Measurements from ENCODE around the gene ATP8B3.

The ATP8B3 gene, protein sequence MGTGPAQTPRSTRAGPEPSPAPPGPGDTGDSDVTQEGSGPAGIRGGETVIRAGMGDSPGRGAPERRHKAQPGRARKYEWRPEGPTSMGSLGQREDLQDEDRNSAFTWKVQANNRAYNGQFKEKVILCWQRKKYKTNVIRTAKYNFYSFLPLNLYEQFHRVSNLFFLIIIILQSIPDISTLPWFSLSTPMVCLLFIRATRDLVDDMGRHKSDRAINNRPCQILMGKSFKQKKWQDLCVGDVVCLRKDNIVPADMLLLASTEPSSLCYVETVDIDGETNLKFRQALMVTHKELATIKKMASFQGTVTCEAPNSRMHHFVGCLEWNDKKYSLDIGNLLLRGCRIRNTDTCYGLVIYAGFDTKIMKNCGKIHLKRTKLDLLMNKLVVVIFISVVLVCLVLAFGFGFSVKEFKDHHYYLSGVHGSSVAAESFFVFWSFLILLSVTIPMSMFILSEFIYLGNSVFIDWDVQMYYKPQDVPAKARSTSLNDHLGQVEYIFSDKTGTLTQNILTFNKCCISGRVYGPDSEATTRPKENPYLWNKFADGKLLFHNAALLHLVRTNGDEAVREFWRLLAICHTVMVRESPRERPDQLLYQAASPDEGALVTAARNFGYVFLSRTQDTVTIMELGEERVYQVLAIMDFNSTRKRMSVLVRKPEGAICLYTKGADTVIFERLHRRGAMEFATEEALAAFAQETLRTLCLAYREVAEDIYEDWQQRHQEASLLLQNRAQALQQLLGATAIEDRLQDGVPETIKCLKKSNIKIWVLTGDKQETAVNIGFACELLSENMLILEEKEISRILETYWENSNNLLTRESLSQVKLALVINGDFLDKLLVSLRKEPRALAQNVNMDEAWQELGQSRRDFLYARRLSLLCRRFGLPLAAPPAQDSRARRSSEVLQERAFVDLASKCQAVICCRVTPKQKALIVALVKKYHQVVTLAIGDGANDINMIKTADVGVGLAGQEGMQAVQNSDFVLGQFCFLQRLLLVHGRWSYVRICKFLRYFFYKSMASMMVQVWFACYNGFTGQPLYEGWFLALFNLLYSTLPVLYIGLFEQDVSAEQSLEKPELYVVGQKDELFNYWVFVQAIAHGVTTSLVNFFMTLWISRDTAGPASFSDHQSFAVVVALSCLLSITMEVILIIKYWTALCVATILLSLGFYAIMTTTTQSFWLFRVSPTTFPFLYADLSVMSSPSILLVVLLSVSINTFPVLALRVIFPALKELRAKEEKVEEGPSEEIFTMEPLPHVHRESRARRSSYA (N-terminal part only)

DNA sequence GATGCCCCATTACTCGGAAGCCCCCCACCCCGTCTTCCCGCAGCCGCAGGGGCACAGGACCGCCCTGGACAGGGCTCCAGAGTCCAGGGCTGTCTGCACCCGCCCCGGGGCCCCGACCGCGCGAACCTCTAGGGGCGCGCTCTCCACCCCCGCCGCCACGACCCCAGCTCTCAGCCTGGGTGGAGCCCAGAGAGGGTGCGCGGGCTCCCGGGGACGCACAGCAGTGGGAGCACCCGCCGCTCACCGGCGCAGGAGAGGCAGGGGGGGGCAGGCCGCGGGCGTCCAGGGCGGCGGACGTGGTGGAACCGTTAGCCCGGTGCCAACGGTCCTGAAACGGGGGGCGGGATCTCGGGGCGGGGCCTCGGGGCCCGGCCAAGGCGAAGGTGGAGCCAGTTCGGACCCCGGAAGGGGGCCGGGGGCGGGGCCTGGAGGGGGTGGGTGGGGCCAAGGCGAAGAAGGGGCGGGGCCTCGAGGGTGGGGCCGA, at the start of gene ATP8B3:
TSS of gene ATP8B3 (minus strand) at position 335 of the 484 bp plus-strand sequence. CDS start 540 bp downstream, outside the sequence.
- peak within 1 kb of the TSS; percentile 64 for H3K4me3 ChIP-seq (ENCODE audit: low read depth, low read length)
- no peak for DNase-seq (ENCODE audit: low read depth)

DNA sequence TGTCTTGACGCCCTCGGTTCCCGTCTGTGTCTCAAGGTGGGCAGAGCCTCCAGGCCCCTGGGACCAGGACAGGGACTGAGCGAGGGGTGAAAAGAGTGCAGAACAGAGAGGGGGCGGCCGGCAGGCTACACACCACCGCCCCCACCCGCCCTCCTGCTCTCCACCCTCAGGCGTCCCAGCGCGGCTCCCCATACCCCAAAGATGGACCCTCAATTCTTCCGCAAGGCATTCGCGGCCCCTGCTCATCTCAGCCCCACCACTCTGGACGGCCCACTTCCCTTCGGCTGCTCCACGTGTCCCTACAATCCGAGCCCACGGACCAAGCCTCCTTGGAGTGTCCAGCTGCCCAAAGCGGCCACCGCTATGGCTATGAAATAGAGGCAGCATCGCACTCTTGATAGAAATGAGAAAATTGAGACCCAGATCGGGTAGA, 49.5 kb upstream of the ATP8B3 start:
- DNase-seq (ENCODE audit: low read depth), result no peak
- peak overlapping the region; percentile 87 for H3K4me3 ChIP-seq (ENCODE audit: low read depth, low read length)

DNA sequence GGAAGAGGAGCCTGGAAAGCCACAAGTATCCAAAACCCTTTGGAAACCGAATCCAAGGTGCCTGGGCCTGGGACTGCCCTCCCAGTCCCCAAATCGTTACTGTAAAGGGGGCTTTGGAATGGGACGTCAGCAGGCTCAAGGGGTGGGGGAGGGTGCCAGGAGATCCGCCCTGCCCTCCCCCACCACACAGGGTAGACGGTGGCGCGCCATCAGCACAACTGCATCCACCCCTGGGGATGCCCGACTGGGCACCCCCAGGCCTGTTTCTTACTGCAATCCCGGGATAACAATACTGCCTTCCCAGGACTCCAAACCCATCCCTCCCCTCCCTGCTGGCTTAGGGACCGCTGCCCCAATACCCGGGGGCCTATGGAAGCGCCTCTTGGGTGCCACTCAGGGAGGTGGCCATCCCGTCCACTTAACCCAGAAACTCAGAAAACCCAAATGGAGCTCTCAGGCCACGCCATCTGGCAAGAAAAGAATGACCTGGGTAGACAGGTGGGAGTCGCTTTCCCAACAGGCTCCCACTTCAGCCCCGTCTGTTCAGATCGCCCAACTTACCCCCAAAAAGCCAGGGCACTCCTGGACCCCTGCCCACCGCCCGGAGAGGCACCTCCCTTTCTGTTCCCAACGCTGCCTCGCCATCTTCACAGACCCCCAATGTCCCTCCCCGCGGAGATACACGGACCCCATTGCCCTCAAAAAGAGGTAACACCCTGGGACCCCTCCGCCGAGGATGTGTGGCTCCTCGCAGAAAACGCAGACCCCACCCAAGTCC, 48.9 kb upstream of the ATP8B3 start:
- H3K4me3 ChIP-seq (ENCODE audit: low read depth, low read length), result peak overlapping the region; percentile 87
- DNase-seq (ENCODE audit: low read depth), result no peak

DNA sequence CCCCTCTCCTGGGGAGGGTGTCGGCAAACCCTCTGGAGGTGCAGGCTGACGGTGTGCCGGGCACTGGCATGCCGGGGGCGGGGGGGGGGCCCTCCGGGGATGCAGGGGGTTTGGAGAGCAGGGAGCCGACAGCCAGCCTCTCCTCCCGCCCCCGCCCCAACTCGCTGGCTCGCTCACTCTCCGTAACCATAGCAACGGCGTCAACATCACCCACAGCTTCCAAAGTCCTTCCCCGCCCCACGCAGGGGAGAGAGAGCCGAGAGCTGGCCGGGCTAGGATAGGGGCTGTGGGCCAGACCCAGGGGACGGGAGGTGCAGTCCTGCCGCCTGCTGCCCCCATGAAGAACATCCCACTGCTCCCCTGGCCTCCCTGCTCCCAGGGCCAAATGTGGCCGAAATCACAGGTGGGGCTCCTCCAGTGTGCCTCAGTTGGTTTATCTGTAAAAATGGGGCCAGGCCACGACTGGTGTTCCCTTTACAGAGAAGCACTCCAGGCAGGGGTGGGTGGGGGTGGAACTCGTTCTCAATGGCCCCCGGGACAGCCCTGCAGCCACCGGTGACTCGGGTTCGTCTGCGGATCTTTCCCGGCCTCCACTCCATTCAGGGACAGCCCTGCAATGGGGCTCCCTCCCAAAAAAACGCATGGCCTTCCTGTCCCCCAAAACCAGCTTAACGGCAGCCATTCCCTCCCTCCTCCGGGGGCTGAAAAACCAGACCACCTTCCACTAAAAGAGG, 48.1 kb upstream of the ATP8B3 start:
- peak overlapping the region; percentile 87 for H3K4me3 ChIP-seq (ENCODE audit: low read depth, low read length)
- DNase-seq (ENCODE audit: low read depth), result no peak

DNA sequence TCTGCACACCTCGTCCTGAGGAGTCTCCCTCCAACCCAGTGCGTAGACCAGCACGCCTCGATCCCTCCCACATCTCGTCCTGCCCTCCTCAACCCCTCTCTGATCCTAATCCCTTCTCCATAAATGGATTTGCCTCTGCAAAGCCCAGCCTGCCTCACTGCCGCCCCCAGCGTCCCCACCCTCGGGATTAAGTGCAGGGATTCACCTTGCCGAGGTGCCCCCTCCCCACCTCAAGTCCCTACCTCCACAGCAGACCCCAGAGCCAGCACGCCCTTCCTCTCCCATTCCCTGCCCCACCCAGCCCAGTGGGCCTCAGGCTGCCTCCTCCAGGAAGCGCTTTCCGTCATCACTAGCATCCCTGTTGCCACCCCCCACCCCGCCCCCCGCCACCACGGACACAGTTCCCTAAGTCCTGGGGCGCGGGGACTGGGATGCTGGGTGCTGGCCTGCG, 47.3 kb upstream of the ATP8B3 start:
- H3K4me3 ChIP-seq (ENCODE audit: low read depth, low read length), result peak overlapping the region; percentile 87
- DNase-seq (ENCODE audit: low read depth), result no peak

DNA sequence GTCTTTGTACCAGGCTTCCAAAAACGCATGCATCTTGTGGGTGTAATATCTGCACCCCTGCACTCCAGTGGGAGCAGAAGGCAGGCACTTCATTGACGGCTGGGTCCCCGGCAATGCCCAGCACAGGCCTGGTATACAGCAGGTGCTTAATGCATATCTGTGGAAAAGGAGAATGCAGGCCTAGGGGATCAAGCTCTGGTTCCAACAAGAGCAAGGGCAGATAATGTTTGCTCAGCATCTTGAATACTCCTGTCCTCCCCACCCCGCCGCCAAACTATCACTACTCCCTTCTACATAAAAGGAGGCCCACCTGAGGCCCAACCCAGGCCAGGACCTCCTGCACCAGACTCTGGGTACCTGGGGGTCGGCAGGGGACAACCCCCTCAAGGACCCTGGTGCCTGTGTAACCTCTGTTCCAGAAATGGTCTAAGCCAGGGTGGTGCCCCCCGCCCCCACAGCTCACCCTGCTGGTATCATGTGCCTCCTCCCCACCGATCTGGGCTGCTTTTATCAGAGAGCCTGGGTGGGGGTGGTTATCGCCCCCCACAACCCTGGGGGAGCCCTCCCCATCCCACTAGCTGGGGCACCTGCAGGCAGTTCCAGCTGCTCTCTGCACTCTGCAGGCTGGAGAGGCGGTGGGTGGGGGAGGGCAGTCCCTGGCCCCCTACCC, 46.5 kb upstream of the ATP8B3 start:
- DNase-seq (ENCODE audit: low read depth), result no peak
- no peak overlapping the region for H3K4me3 ChIP-seq (ENCODE audit: low read depth, low read length)

DNA sequence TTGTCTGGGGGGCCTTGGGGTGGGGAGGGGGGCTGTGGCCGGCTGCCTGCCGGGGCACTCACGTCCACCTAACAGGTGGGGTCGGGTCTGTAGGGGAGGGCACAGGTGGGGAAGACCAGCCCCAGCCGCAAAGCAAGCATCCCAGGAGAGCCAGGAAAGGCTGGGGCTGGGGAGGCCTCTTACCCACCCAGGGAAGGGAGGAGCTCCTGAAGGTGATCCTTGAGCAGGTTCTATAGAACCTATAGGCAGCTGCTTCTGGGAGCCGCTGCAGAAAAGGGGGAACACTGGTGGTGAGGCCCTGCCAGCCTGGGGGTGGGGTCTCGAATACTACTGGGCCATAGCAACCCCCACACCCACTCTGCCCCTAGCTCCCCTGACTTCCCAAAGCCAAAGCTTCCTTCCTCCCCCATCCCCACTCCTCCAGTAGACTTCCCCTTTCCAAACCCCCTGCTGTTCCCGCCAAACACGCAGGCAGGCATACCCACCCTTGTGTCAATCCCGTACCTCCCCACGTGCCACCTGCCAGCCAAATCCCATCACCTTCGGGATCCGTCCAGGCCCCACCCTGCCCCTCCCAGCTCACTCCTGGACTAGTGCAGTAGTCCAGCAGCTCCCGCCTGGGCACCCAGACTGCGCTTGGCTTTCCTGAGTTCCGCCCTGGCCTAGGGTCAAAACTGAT, 45.7 kb upstream of the ATP8B3 start:
- no peak for DNase-seq (ENCODE audit: low read depth)
- peak overlapping the region; percentile 43 for H3K4me3 ChIP-seq (ENCODE audit: low read depth, low read length)

DNA sequence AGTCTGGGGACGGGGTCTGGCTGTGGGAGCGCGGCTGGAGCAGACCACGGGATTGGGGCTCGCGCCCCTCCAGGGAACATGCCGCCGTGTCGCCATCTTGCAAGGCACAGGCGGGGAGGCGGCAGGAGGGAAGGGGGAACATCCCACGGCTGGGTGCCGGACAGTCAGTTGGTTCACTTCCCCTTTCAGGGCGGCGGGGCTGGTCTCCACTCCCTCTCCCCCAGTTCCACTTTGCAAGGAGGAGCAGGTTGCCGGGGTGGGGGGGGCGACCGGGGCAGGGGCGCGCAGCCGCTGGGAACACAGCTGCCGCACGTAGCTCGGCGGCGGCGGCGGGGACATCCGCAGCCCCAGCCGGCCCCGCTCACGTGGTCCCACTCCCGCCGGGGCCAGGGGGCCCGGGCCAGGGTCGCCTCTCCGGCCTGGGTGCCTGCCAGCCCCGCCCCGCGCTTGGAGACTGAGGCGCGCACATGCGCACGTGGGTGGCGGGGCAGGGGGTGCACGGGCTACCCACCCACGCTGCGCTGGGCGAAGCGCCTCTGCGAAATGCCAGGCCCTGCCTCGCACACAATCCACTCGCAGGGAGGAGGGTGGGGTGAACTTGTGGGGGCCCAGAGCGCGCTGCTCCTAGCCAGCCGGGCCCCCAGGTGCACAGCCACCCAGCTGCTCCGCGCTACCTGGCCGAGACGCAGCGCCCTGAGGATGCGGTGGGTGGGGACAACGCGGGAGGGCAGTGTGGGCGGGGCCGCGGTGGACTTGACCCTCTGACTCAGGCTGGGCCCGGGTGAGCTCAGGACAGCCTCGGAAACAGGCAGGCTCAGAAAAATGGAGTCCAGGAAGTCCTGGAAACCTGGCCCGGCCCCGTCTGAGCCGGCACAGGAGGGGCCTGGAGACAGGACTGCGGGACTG, 44.9 kb upstream of the ATP8B3 start:
- no peak for DNase-seq (ENCODE audit: low read depth)
- peak overlapping the region; percentile 43 for H3K4me3 ChIP-seq (ENCODE audit: low read depth, low read length)

DNA sequence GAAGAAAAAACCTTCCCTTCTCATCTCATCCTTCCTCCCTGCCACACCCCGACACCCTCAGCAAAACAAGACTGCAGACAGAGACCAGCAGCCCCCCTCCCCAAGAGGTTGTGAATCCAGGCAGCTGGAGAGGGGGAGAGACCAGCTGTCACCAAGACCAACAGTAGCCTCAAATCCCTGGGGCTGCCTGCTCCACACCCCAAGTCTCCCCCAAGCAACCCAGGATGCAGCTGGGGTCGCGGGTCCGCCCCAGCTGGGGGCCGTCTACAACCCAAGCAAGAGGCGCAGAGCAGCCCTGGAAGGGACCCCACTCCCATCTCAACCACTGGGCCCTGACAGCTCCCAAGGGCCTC, 44.2 kb upstream of the ATP8B3 start:
- DNase-seq (ENCODE audit: low read depth), result no peak

DNA sequence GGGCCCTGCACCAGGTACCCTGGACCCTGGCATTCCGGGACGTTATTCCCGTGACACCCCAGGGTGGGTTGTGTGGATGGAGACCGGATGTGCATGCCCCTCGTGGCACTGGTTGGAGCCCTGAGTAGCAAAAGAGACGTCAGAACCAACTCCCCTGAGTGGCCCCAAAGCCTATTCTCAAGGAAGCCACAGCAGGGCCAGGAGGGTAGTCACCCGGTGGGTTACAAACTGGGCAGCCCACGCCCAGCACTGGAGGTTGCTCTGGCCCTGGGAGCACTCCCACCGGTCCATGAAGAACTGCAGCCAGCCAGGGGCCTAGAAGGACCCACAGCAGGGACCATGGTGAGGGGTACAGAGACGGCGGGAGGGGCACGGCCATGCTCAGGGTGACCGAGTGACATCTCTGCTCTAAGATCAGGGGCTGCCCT, 43.8 kb upstream of the ATP8B3 start:
- no peak for DNase-seq (ENCODE audit: low read depth)
- H3K4me3 ChIP-seq (ENCODE audit: low read depth, low read length), result peak overlapping the region; percentile 43

More for the DNA sequence above, 44.2 kb upstream of the ATP8B3 start:
- H3K4me3 ChIP-seq (ENCODE audit: low read depth, low read length), result peak overlapping the region; percentile 43

DNA sequence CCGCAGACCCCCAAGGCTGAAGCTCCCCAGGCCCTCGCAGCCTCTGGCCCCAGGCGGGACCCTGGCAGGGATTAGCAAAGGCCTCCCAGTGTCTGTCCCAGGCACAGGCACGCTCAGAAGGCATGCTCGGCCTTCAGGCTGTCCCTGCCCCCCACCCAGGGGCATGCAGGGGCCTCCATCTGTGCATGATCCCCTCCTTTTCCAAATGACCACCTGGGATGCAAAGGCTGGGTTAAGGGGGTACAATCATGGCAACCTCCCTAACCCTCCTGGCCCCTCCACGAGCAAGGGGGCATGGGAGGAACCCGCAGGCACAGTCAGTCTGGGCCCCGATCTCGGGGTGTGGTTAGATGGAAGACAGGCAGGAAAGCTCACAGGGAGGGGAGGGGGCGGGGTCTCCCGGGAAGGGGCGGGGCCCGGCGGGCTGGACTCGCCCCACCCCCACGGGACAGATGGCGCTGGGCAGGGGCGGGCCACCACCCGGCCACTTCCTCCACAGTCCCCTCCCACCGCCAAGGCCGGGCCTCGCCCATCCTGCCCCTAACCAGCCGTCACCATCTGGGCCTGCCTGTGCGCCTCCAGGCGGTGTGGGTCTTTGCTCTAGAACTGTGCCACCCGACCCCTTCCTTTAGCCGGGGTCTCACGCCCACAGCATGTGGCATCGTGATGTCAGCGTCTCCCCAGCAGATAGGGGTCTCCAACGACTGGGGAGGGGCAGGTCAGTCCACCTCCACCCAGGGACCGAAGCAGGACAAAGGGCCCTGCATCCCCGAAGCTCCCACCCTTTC, 43.2 kb upstream of the ATP8B3 start:
- peak; percentile 54 for DNase-seq (ENCODE audit: low read depth)
- peak overlapping the region; percentile 43 for H3K4me3 ChIP-seq (ENCODE audit: low read depth, low read length)

DNA sequence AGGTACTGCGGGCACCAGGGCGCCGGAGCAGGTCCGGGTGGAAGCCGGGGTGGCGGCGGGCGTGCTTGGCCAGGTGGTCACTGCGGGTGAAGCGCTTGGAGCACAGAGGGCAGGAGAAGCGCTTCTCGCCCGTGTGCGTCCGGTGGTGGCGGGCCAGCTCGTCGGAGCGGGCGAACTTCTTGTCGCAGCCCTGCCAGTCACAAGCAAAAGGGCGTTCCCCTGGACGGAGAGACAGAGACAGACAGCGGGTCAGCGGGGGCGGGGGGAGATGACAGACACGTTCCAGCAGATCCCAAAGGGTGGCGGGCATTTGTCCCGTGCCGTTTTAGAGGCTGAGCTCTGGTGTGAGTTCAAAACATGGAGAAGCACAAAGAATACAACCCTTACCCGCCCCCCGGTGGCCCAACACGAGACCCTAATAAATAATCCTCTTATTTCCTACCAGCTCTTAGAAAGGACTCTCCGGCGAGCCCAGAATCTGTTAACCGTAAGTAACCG, 42.5 kb upstream of the ATP8B3 start:
- DNase-seq (ENCODE audit: low read depth), result no peak

DNA sequence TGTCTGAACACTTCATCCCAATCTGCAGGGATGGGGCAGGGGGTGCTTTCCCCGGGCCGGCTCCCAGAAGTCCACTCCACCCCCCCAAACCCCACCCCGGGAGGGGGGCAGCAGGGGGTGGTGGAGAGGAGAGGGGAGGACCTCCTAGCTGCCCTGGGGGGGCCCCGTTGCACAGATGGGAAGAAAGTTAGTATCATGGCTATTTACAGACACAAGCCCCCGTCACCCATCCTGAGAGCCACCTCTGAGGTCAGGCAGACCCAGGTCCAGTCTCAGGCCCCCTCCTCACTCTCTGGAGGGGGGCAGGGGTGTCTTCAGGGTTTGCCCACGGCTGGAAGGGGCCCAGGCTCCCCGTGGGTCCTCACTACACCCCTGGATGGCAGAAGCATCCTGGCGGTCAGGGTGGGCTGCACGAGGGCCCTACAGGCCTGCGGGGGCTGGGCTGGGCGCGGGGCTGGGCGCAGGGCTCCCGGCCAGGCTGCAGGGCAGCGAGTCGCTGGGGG, 42.0 kb upstream of the ATP8B3 start:
- no peak for DNase-seq (ENCODE audit: low read depth)
- no peak overlapping the region for H3K4me3 ChIP-seq (ENCODE audit: low read depth, low read length)

More for the DNA sequence above, 42.5 kb upstream of the ATP8B3 start:
- H3K4me3 ChIP-seq (ENCODE audit: low read depth, low read length), result peak overlapping the region; percentile 23

DNA sequence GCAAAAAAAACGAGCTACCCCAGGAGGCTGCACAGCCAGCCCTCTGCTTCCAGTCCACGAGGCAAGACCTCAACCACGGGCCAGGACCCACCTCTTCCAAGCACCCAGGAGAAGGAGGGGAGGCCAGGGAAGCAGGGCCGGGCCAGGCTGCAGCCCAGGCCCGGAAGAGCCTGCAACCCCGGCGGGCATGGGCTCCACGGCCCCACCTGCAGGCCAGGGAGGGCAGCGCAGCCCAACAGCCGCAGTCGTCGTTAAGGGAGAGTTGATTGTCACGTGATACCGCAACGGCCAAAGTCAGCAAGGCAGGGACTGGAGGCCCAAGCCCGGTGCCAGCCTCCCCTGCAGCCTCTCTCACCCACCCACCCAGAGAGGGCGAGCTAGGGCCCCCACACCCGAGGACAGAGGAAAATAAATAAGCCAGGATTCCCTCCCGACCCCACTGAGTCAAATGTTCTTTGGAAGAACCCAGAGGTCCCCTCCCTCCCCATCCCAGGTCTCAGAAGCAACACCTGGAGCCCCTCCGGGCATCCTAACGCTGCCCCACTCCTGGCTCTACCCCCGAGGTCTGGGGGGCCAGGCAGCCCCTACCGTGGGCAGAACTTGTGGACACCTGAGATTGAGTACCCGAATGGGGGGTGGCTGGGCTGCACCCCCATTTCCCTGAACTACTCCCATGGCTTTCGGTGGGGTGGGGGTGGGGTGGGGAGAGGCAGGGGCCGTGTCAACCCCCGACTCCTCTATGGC, 41.4 kb upstream of the ATP8B3 start:
- no peak for DNase-seq (ENCODE audit: low read depth)
- no peak overlapping the region for H3K4me3 ChIP-seq (ENCODE audit: low read depth, low read length)
